ENCODE data around the gene PLA2G1B. TPM values are rescaled to one million over a fixed set of nuclear protein-coding genes. Genes with fewer than 3 reads are reported as not detected.
A peak's percentile ranks its signal among the peaks of the same experiment; 100 is the strongest.
"Not testable (repeated sequence)": the region's sequence is repeated elsewhere in the genome, so short reads cannot be mapped to it uniquely, and the experiment has no call there.

The PLA2G1B gene
- total RNA-seq, 1 experiment from 2014 or later: not detected

- H3K27ac ChIP-seq (ENCODE audit: low read depth, low read length, poor library complexity, severe bottlenecking); intact Hi-C loops (cut with micrococcal nuclease; ENCODE audit: unreplicated experiment); H3K4me1 ChIP-seq (ENCODE audit: insufficient read depth, low read length, poor library complexity, severe bottlenecking); H3K4me3 ChIP-seq (ENCODE audit: low read depth, low read length, poor library complexity, severe bottlenecking); H3K27me3 ChIP-seq (replicated peaks; ENCODE audit: insufficient read depth, low read depth, low read length, poor library complexity); H3K36me3 ChIP-seq (ENCODE audit: insufficient read depth, low read length, poor library complexity, severe bottlenecking); BruUV-seq (replicated peaks): not testable (repeated sequence)
- POLR2A ChIA-PET (ENCODE audit: low non-redundant PET): interaction anchor here (0.7 kb wide), 1 partner anchor 44 kb away, joined by 17 read pairs; no protein-coding TSS in a partner anchor
- peaks cover 10% of the 10 kb centered on the region for H3K9me3 ChIP-seq (ENCODE audit: low read depth, low read length, poor library complexity, severe bottlenecking)
- TF ChIP-seq CTCF (conservative IDR thresholded peaks at IDR 0.05; ENCODE audit: low read depth, low read length): peak; percentile 59
- CTCF ChIA-PET: interaction anchor here (0.8 kb wide), 1 partner anchor 93 kb away, joined by 3 read pairs; no protein-coding TSS in a partner anchor
- peak; percentile 43 for DNase-seq (ENCODE audit: low spot score)
Measured at GRCh38 chr12:120335447-120335846, 7.9 kb upstream of the PLA2G1B start.

GRCh38 chr12:120332523-120332922 lies 4.9 kb upstream of the PLA2G1B start:
- H3K27me3 ChIP-seq (replicated peaks; ENCODE audit: insufficient read depth, low read depth, low read length, poor library complexity): no peaks in the 10 kb centered on the region
- POLR2A ChIA-PET (ENCODE audit: low non-redundant PET): interaction anchor here (0.6 kb wide), 2 partner anchors 32 to 34 kb away, joined by 4 to 5 read pairs; no protein-coding TSS in a partner anchor
- intact Hi-C loops (cut with micrococcal nuclease; ENCODE audit: unreplicated experiment): no loop called here
- BruUV-seq (replicated peaks): no TSS peak
- TF ChIP-seq EZH2 (IDR thresholded peaks at IDR 0.05; ENCODE audit: borderline replicate concordance, low read depth, low read length, poor library complexity, severe bottlenecking) (no peak), CTCF (conservative IDR thresholded peaks at IDR 0.05; ENCODE audit: low read depth, low read length) (no peak)
- H3K27ac ChIP-seq (ENCODE audit: low read depth, low read length, poor library complexity, severe bottlenecking): no peak overlapping the region
- no peak for DNase-seq (ENCODE audit: low spot score)
- H3K36me3 ChIP-seq (ENCODE audit: insufficient read depth, low read length, poor library complexity, severe bottlenecking): no peaks in the 10 kb centered on the region
- H3K4me1 ChIP-seq (ENCODE audit: insufficient read depth, low read length, poor library complexity, severe bottlenecking): no peaks in the 10 kb centered on the region
- CTCF ChIA-PET: no interaction called here
- peaks cover 5% of the 10 kb centered on the region for H3K9me3 ChIP-seq (ENCODE audit: low read depth, low read length, poor library complexity, severe bottlenecking)
- no peak overlapping the region for H3K4me3 ChIP-seq (ENCODE audit: low read depth, low read length, poor library complexity, severe bottlenecking)

GRCh38 chr12:120332041-120332440 lies 4.5 kb upstream of the PLA2G1B start:
- Histone ChIP-seq H3K27ac (ENCODE audit: low read depth, low read length, poor library complexity, severe bottlenecking) (no peak overlapping the region), H3K4me1 (ENCODE audit: insufficient read depth, low read length, poor library complexity, severe bottlenecking) (no peaks in the 10 kb centered on the region), H3K4me3 (ENCODE audit: low read depth, low read length, poor library complexity, severe bottlenecking) (no peak overlapping the region), H3K27me3 (replicated peaks; ENCODE audit: insufficient read depth, low read depth, low read length, poor library complexity) (no peaks in the 10 kb centered on the region), H3K36me3 (ENCODE audit: insufficient read depth, low read length, poor library complexity, severe bottlenecking) (no peaks in the 10 kb centered on the region), H3K9me3 (ENCODE audit: low read depth, low read length, poor library complexity, severe bottlenecking) (no peaks in the 10 kb centered on the region)
- no peak for DNase-seq (ENCODE audit: low spot score)
- ChIA-PET CTCF (no interaction called here), POLR2A (ENCODE audit: low non-redundant PET) (interaction anchor here (0.6 kb wide), 2 partner anchors 35 to 1738 kb away, joined by 5 to 9 read pairs; no protein-coding TSS in a partner anchor)
- BruUV-seq (replicated peaks): no TSS peak
- TF ChIP-seq CTCF (conservative IDR thresholded peaks at IDR 0.05; ENCODE audit: low read depth, low read length): no peak
- TF ChIP-seq EZH2 (IDR thresholded peaks at IDR 0.05; ENCODE audit: borderline replicate concordance, low read depth, low read length, poor library complexity, severe bottlenecking): no peak
- intact Hi-C loops (cut with micrococcal nuclease; ENCODE audit: unreplicated experiment): no loop called here

All from A673 (cell line).